ENCODE results near the gene GALNTL6.

- TF ChIP-seq YY1 (IDR thresholded peaks at IDR 0.05; ENCODE audit: insufficient read depth, insufficient read length): no peak
- TF ChIP-seq ZNF274 (IDR thresholded peaks at IDR 0.05; ENCODE audit: low read depth, low read length): no peak
These were observed 878.3 kb downstream of the GALNTL6 start for GRCh38 chr4:172691552-172691951.
